Kidney (tissue), 14 donors: ENCODE measurements around the gene KIF25. TPM values are rescaled to one million over a fixed set of nuclear protein-coding genes. Genes with fewer than 3 reads are reported as not detected.

Experiments
- DNase-seq, 5 donors: peaks; one replicate each; pipeline ENCODE4 v3.0.0-alpha.2; 2013 to 2020
- FAIRE-seq: peaks from 2 replicates; lab custom pipeline; 2012; peaks lifted over from hg19 to GRCh38; lab: Jason Lieb, UNC
- H3K27ac ChIP-seq, 2 donors: one replicate each; pipeline ENCODE4 v1.7.0; 2013; ENCODE audit warnings: low read depth in 2 of 2, low read length in 2 of 2, inconsistent platforms in 1 of 2
- H3K27me3 ChIP-seq: one replicate; pipeline ENCODE4 v1.7.1; 2013; ENCODE audit warnings: low read length, inconsistent platforms; ENCODE audit not compliant: control insufficient read depth, insufficient read depth
- H3K36me3 ChIP-seq, 3 donors: one replicate each; pipeline versions ENCODE4 v1.7.0 to v1.7.1; 2013; ENCODE audit warnings: low read length in 3 of 3, control low read depth in 1 of 3, inconsistent platforms in 1 of 3; ENCODE audit not compliant: insufficient read depth in 3 of 3, control insufficient read depth in 2 of 3
- H3K4me1 ChIP-seq, 3 donors: one replicate each; pipeline versions ENCODE4 v1.7.0 to v1.7.1; 2013; ENCODE audit warnings: low read length in 3 of 3, inconsistent platforms in 1 of 3, low read depth in 1 of 3; ENCODE audit not compliant: control insufficient read depth in 2 of 3, insufficient read depth in 2 of 3
- H3K4me3 ChIP-seq, 3 donors: one replicate each; pipeline versions ENCODE4 v1.7.0 to v1.8.1; 2013; ENCODE audit warnings: low read length in 3 of 3, control low read depth in 1 of 3, inconsistent platforms in 1 of 3
- H3K9ac ChIP-seq, 3 donors: one replicate each; pipeline versions ENCODE4 v1.7.0 to v1.7.1; 2013; ENCODE audit warnings: low read length in 3 of 3, control low read depth in 1 of 3, inconsistent platforms in 1 of 3
- H3K9me3 ChIP-seq, 3 donors: one replicate each; pipeline versions ENCODE4 v1.7.0 to v1.7.1; 2013; ENCODE audit warnings: low read length in 3 of 3, control low read depth in 1 of 3, inconsistent platforms in 1 of 3; ENCODE audit not compliant: control insufficient read depth in 2 of 3, insufficient read depth in 1 of 3
- CTCF ChIP-seq: IDR thresholded peaks from 3 replicates; pipeline ENCODE4 v1.5.1; 2012; ENCODE audit warnings: mild to moderate bottlenecking, moderate library complexity, borderline replicate concordance; ENCODE audit not compliant: insufficient read depth; ENCODE audit errors: extremely low read depth
- intact Hi-C: fragments of 100-400 bp; cut with DNase I; formaldehyde crosslinking; loops from one replicate; pipeline ENCODE4 v1.11.1; 2022
- polyA plus RNA-seq: library from polyadenylated mRNA; stranded (reverse); fragments of 350-450 nt; fragmentation: Illumina TruSeq; extraction: RNeasy Lipid Tissue Mini Kit (QIAGEN cat#74804); gene quantifications from one replicate; pipeline ENCODE4 v1.2.3, GENCODE V29; 2014; ENCODE audit warnings: low read depth, low replicate concordance; ENCODE audit not compliant: insufficient read depth
- total RNA-seq: library from RNA; stranded (reverse); fragmentation: NEBNext Ultra II Directional; extraction: Animal tissue kit (Norgen Biotek cat#: 25700); gene quantifications from one replicate; pipeline ENCODE4 v1.2.1, GENCODE V29; 2021
- donor health status: control.
- donor health status: control.
- donor health status: control.
- donor health status: control.
- donor health status: control.
- donor health status: DM: yes; HTN: yes; CAD: no.
- donor health status: Normal renal cell carcinoma (clear cell type).

KIF25 gene
- total and polyA plus RNA-seq, 2 donors from 2014 or later, result not detected

- no peak for DNase-seq
- peaks cover 0 to 12% (median 0%) of the 10 kb centered on the region in 3 donors for H3K4me1 ChIP-seq
- H3K27me3 ChIP-seq, result no peaks in the 10 kb centered on the region
- H3K36me3 ChIP-seq, result no peaks in the 10 kb centered on the region
- H3K27ac ChIP-seq, result no peak overlapping the region
- intact Hi-C loops, result no loop called here
- no peaks in the 10 kb centered on the region for H3K9me3 ChIP-seq
- H3K9ac ChIP-seq, result no peak overlapping the region
- H3K4me3 ChIP-seq, result no peak overlapping the region
- FAIRE-seq, result no peak
- no peak for TF ChIP-seq CTCF
These were observed 61.5 kb downstream of the KIF25 start for GRCh38 chr6:168058691-168059551.

- no peak for FAIRE-seq
- H3K4me3 ChIP-seq, result no peak overlapping the region
- peak in 4 of 5 donors; percentile 74 to 85 (median 80) for DNase-seq
- intact Hi-C loops, result no loop called here
- H3K9ac ChIP-seq, result no peak overlapping the region
- no peaks in the 10 kb centered on the region for H3K9me3 ChIP-seq
- H3K36me3 ChIP-seq, result no peaks in the 10 kb centered on the region
- H3K27ac ChIP-seq, result no peak overlapping the region
- no peaks in the 10 kb centered on the region for H3K27me3 ChIP-seq
- H3K4me1 ChIP-seq, result peaks cover 0 to 3% (median 0%) of the 10 kb centered on the region in 3 donors
- TF ChIP-seq CTCF, result peak; percentile 62
These were observed 63.1 kb downstream of the KIF25 start for GRCh38 chr6:168060521-168060931.

DNA sequence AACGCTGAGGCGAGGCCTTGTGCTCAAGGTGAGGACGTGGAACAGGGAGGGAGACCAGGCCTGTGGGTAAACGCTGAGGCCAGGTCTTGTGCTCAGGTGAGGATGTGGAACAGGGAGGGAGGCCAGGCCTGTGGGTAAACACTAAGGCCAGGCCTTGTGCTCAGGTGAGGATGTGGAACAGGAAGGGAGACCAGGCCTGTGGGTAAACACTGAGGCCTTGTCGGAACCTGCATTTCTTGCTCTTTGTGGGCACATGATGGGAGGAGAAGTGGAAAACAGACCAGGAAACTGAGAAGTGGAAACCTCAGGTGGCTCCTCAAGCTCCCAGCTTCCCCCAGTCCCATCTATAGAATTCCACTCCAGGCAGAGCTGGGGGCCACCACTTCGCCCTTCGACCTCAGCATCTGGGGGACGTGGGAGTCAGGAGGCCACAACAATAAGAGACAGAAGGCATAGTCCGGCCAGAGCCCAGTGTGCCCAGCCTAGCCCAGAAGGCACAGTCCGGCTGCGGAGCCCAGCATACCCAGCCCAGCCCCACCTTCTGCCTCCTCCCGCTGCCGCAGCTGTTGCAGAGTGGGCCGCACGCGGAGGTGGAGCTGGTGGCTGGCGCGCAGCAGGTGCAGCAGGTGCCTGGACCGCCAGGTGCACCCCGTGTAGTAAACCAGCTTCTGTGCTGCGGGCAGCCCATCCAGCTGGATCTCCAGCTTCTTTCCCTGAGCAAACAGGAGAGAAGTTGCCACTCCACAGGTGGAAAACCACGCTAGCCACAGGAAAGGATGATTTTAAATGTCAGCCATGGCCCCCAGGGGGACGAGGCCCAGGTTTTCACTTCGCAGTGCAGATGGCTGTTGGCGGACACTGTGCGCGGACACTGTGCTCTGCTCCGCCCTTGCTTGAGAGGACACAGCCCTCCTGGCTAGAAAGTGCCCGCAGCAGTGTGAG, 64.1 kb downstream of the KIF25 start:
- peaks cover 0 to 3% (median 0%) of the 10 kb centered on the region in 3 donors for H3K4me1 ChIP-seq
- H3K4me3 ChIP-seq, result no peak overlapping the region
- H3K36me3 ChIP-seq, result no peaks in the 10 kb centered on the region
- no peak overlapping the region for H3K9ac ChIP-seq
- FAIRE-seq (no peak), DNase-seq (peak in 2 of 5 donors; percentile 49 to 56)
- H3K27ac ChIP-seq, result no peak overlapping the region
- no peaks in the 10 kb centered on the region for H3K27me3 ChIP-seq
- intact Hi-C loops, result no loop called here
- H3K9me3 ChIP-seq, result no peaks in the 10 kb centered on the region
- TF ChIP-seq CTCF, result no peak
